Measurements from ENCODE around the gene NPHS1. TPM values are rescaled to one million over a fixed set of nuclear protein-coding genes. Genes with fewer than 3 reads are reported as not detected.

Gene NPHS1
- total RNA-seq, 2 donors from 2014 or later: 14.0 to 33.6 TPM

- no peaks in the 10 kb centered on the region for H3K27me3 ChIP-seq
- H3K4me3 ChIP-seq: no peak overlapping the region
- DNase-seq (no peak), ATAC-seq (no peak)
- TF ChIP-seq POLR2A (IDR thresholded peaks at IDR 0.05): no peak
- TF ChIP-seq, protein P1, sequence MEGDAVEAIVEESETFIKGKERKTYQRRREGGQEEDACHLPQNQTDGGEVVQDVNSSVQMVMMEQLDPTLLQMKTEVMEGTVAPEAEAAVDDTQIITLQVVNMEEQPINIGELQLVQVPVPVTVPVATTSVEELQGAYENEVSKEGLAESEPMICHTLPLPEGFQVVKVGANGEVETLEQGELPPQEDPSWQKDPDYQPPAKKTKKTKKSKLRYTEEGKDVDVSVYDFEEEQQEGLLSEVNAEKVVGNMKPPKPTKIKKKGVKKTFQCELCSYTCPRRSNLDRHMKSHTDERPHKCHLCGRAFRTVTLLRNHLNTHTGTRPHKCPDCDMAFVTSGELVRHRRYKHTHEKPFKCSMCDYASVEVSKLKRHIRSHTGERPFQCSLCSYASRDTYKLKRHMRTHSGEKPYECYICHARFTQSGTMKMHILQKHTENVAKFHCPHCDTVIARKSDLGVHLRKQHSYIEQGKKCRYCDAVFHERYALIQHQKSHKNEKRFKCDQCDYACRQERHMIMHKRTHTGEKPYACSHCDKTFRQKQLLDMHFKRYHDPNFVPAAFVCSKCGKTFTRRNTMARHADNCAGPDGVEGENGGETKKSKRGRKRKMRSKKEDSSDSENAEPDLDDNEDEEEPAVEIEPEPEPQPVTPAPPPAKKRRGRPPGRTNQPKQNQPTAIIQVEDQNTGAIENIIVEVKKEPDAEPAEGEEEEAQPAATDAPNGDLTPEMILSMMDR (IDR thresholded peaks at IDR 0.05): no peak
- H3K4me1 ChIP-seq: peaks cover 7% of the 10 kb centered on the region
- WGBS, 2 donors: 92 to 93% methylated on average over 14 to 16 of the region's 16 CpGs
- no peaks in the 10 kb centered on the region for H3K36me3 ChIP-seq (replicated peaks in 1 of 2; ENCODE audit: insufficient read depth in 1 of 2, low read depth in 2 of 2)
- no peak overlapping the region for H3K27ac ChIP-seq
- no peaks in the 10 kb centered on the region for H3K9me3 ChIP-seq
- intact Hi-C loops (cut with DNase I): no loop called here
Measured at GRCh38 chr19:35780058-35780457, 72.2 kb downstream of the NPHS1 start.

- Histone ChIP-seq H3K36me3 (replicated peaks in 1 of 2; ENCODE audit: insufficient read depth in 1 of 2, low read depth in 2 of 2) (no peaks in the 10 kb centered on the region), H3K27me3 (no peaks in the 10 kb centered on the region), H3K4me1 (peaks cover 14% of the 10 kb centered on the region), H3K9me3 (no peaks in the 10 kb centered on the region), H3K4me3 (no peak overlapping the region), H3K27ac (no peak overlapping the region)
- no peak for ATAC-seq
- no peak for DNase-seq
- WGBS, 2 donors: 87 to 90% methylated on average over 8 of the region's 8 CpGs
- TF ChIP-seq, protein P1 (IDR thresholded peaks at IDR 0.05): no peak
- TF ChIP-seq POLR2A (IDR thresholded peaks at IDR 0.05): no peak
- intact Hi-C loops (cut with DNase I): no loop called here
Measured at GRCh38 chr19:35779033-35779432, 73.3 kb downstream of the NPHS1 start.

DNA sequence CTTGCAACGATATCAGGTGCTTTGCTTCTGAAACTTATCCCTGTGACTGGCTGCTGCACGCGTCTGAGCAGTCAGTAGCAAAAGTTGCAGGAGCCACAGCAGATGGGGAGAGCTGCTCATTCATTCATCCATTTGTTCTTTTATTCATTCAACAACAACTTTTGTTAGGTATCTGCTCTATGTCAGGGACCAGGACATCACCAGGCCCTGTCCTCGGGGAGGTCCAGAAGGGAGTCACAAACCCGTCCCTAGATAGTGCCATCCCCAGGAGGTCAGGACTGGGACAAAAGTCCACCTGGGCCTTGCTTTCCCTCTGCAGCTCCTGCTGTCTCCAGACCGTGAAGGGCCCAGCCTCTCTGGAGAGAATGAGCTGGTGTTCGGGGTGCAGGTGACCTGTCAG lies 74.3 kb downstream of the NPHS1 start:
- no peak overlapping the region for H3K27ac ChIP-seq
- no peak for ATAC-seq
- H3K36me3 ChIP-seq (replicated peaks in 1 of 2; ENCODE audit: insufficient read depth in 1 of 2, low read depth in 2 of 2): no peaks in the 10 kb centered on the region
- no peaks in the 10 kb centered on the region for H3K9me3 ChIP-seq
- intact Hi-C loops (cut with DNase I): no loop called here
- TF ChIP-seq, protein P1 (IDR thresholded peaks at IDR 0.05): no peak
- TF ChIP-seq POLR2A (IDR thresholded peaks at IDR 0.05): no peak
- 68 to 89% methylated on average over 5 of the region's 7 CpGs for WGBS, 2 donors
- peaks cover 14% of the 10 kb centered on the region for H3K4me1 ChIP-seq
- H3K27me3 ChIP-seq: no peaks in the 10 kb centered on the region
- no peak for DNase-seq
- H3K4me3 ChIP-seq: no peak overlapping the region

DNA sequence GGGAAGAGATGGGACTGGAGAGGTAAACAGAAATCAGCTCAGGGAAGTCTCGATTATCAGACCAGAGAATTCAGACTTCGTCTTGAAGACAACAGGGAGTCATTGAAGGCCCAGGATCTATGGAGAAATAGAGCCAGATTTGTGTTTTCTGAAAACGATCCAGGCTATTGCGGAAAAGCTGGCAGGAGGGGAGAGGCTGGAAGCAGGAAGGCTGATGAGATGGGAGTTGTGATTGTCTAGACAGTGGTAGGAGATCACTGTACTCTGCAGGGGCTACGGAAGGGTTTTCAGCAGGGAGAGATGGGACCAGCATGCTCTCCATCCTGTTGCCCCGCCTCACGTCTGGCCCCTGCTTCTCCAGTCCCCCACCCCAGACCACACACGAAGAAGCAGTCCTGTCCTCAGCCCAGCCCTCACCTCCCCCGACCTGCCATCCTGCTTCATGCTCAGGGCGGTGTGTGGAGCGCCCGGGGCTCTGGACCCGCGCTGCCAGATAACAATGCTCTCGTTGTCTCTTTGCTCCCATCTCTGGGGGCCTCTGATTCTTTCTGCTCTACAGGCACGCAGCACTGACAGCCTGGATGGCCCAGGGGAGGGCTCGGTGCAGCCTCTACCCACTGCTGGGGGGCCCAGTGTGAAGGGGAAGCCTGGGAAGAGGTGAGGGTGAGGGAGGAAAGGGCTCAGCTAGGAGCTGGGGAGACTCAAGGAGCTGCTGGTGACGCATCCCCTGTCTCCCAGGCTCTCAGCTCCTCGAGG lies 75.0 kb downstream of the NPHS1 start:
- TF ChIP-seq, protein P1 (IDR thresholded peaks at IDR 0.05): no peak
- TF ChIP-seq POLR2A (IDR thresholded peaks at IDR 0.05): no peak
- peaks cover 14% of the 10 kb centered on the region for H3K4me1 ChIP-seq
- no peak for DNase-seq
- whole genome bisulfite sequencing, 2 donors: 77 to 80% methylated on average over 17 to 19 of the region's 19 CpGs
- no peak for ATAC-seq
- H3K9me3 ChIP-seq: no peaks in the 10 kb centered on the region
- no peak overlapping the region for H3K27ac ChIP-seq
- intact Hi-C loops (cut with DNase I): no loop called here
- no peak overlapping the region for H3K4me3 ChIP-seq
- no peaks in the 10 kb centered on the region for H3K36me3 ChIP-seq (replicated peaks in 1 of 2; ENCODE audit: insufficient read depth in 1 of 2, low read depth in 2 of 2)
- no peaks in the 10 kb centered on the region for H3K27me3 ChIP-seq
